ENCODE data around the gene MICAL1. TPM values are rescaled to one million over a fixed set of nuclear protein-coding genes. Genes with fewer than 3 reads are reported as not detected.

Gene MICAL1
- total RNA-seq, 5 donors from 2014 or later (not counting 1 experiment from before 2014, with no cell fraction given) = 81.9 to 108 (median 89.5) TPM

- ATAC-seq (replicated peaks in 1 of 4) (no peak), DNase-seq (no peak)
- CTCF ChIA-PET = interaction anchor here in 1 of 2 donors (0.9 kb wide), 1 partner anchor 248 kb away, joined by 3 read pairs; no protein-coding TSS in a partner anchor
- H3K4me3 Mint-ChIP-seq = no peak overlapping the region
- no peaks in the 10 kb centered on the region for H3K27me3 Mint-ChIP-seq
- POLR2A ChIA-PET = interaction anchor here (0.6 to 0.9 kb wide), 3 partner anchors 24 to 420 kb away, joined by 3 to 4 read pairs (median 3); no protein-coding TSS in a partner anchor
- no peak overlapping the region for H3K27ac Mint-ChIP-seq
- no peaks in the 10 kb centered on the region for H3K36me3 Mint-ChIP-seq
- peaks cover 4 to 9% (median 5%) of the 10 kb centered on the region in 3 donors for H3K4me1 Mint-ChIP-seq
- no peaks in the 10 kb centered on the region for H3K27me3 ChIP-seq (replicated peaks in 1 of 2; ENCODE audit: control insufficient read depth in 2 of 2, extremely low read depth in 1 of 2, insufficient read depth in 2 of 2, low read length in 1 of 2)
- H3K4me1 ChIP-seq (ENCODE audit: control insufficient read depth in 1 of 2, extremely low read depth in 1 of 2, insufficient read depth in 2 of 2, low read length in 2 of 2) = peaks cover 4 to 11% of the 10 kb centered on the region in 2 experiments
- H3K27ac ChIP-seq (ENCODE audit: low read length) = no peak overlapping the region
- H3K4me3 ChIP-seq (ENCODE audit: control insufficient read depth in 1 of 2, extremely low read depth in 1 of 2, low read length in 1 of 2) = no peak overlapping the region
- no peaks in the 10 kb centered on the region for H3K9me3 ChIP-seq
- H3K36me3 ChIP-seq (ENCODE audit: control insufficient read depth in 2 of 2, extremely low read depth in 1 of 2, insufficient read depth in 1 of 2, low read length in 1 of 2) = no peaks in the 10 kb centered on the region
- H3K9me3 Mint-ChIP-seq = no peaks in the 10 kb centered on the region
- no CpG with 5 or more reads among the region's 5 CpGs for WGBS (ENCODE audit: insufficient coverage)
Measured at GRCh38 chr6:109436041-109436440, 19.5 kb downstream of the MICAL1 start.

- ATAC-seq (replicated peaks in 1 of 4) (no peak), DNase-seq (no peak)
- no peaks in the 10 kb centered on the region for H3K27me3 ChIP-seq (replicated peaks in 1 of 2; ENCODE audit: control insufficient read depth in 2 of 2, extremely low read depth in 1 of 2, insufficient read depth in 2 of 2, low read length in 1 of 2)
- H3K9me3 ChIP-seq = no peaks in the 10 kb centered on the region
- no peaks in the 10 kb centered on the region for H3K27me3 Mint-ChIP-seq
- WGBS (ENCODE audit: insufficient coverage) = no CpG with 5 or more reads among the region's 2 CpGs
- H3K9me3 Mint-ChIP-seq = no peaks in the 10 kb centered on the region
- no peak overlapping the region for H3K27ac Mint-ChIP-seq
- ChIA-PET POLR2A (no interaction called here), CTCF (no interaction called here)
- H3K4me3 ChIP-seq (ENCODE audit: control insufficient read depth in 1 of 2, extremely low read depth in 1 of 2, low read length in 1 of 2) = no peak overlapping the region
- H3K36me3 Mint-ChIP-seq = no peaks in the 10 kb centered on the region
- peaks cover 0 to 3% of the 10 kb centered on the region in 2 experiments for H3K4me1 ChIP-seq (ENCODE audit: control insufficient read depth in 1 of 2, extremely low read depth in 1 of 2, insufficient read depth in 2 of 2, low read length in 2 of 2)
- H3K27ac ChIP-seq (ENCODE audit: low read length) = no peak overlapping the region
- no peak overlapping the region for H3K4me3 Mint-ChIP-seq
- no peaks in the 10 kb centered on the region for H3K36me3 ChIP-seq (ENCODE audit: control insufficient read depth in 2 of 2, extremely low read depth in 1 of 2, insufficient read depth in 1 of 2, low read length in 1 of 2)
- H3K4me1 Mint-ChIP-seq = peaks cover under 1 to 2% (median under 1%) of the 10 kb centered on the region in 3 donors
Measured at GRCh38 chr6:109434456-109434855, 21.1 kb downstream of the MICAL1 start.

GRCh38 chr6:109429496-109429895, 26.1 kb downstream of the MICAL1 start:
- Histone ChIP-seq H3K4me3 (ENCODE audit: control insufficient read depth in 1 of 2, extremely low read depth in 1 of 2, low read length in 1 of 2) (no peak overlapping the region), H3K27me3 (replicated peaks in 1 of 2; ENCODE audit: control insufficient read depth in 2 of 2, extremely low read depth in 1 of 2, insufficient read depth in 2 of 2, low read length in 1 of 2) (no peaks in the 10 kb centered on the region), H3K27ac (ENCODE audit: low read length) (no peak overlapping the region), H3K9me3 (no peaks in the 10 kb centered on the region), H3K4me1 (ENCODE audit: control insufficient read depth in 1 of 2, extremely low read depth in 1 of 2, insufficient read depth in 2 of 2, low read length in 2 of 2) (no peaks in the 10 kb centered on the region), H3K36me3 (ENCODE audit: control insufficient read depth in 2 of 2, extremely low read depth in 1 of 2, insufficient read depth in 1 of 2, low read length in 1 of 2) (no peaks in the 10 kb centered on the region)
- Mint-ChIP-seq H3K4me3 (no peak overlapping the region), H3K9me3 (no peaks in the 10 kb centered on the region), H3K4me1 (no peaks in the 10 kb centered on the region), H3K27me3 (peaks cover 0 to 4% of the 10 kb centered on the region in 2 donors), H3K27ac (no peak overlapping the region), H3K36me3 (peaks cover 3% of the 10 kb centered on the region)
- ATAC-seq (replicated peaks in 1 of 4) (no peak), DNase-seq (no peak)
- ChIA-PET POLR2A (interaction anchor here in 1 of 2 donors (0.5 to 0.6 kb wide), 2 partner anchors 1615 to 1912 kb away, joined by 3 to 6 read pairs; no protein-coding TSS in a partner anchor), CTCF (no interaction called here)
- 93% methylated on average over 3 of the region's 3 CpGs for WGBS (ENCODE audit: insufficient coverage)

GRCh38 chr6:109428889-109429477, 26.6 kb downstream of the MICAL1 start:
- Mint-ChIP-seq H3K27ac (no peak overlapping the region), H3K4me3 (no peak overlapping the region)
- CTCF ChIA-PET = no interaction called here

GRCh38 chr6:109424946-109425345, 30.6 kb downstream of the MICAL1 start:
- no peaks in the 10 kb centered on the region for H3K9me3 ChIP-seq
- H3K9me3 Mint-ChIP-seq = no peaks in the 10 kb centered on the region
- ChIA-PET CTCF (interaction anchor here in 1 of 2 donors (0.6 kb wide), 1 partner anchor 41 kb away, joined by 3 read pairs; no protein-coding TSS in a partner anchor), POLR2A (no interaction called here)
- H3K36me3 ChIP-seq (ENCODE audit: control insufficient read depth in 2 of 2, extremely low read depth in 1 of 2, insufficient read depth in 1 of 2, low read length in 1 of 2) = no peaks in the 10 kb centered on the region
- H3K4me1 Mint-ChIP-seq = no peaks in the 10 kb centered on the region
- H3K27me3 ChIP-seq (replicated peaks in 1 of 2; ENCODE audit: control insufficient read depth in 2 of 2, extremely low read depth in 1 of 2, insufficient read depth in 2 of 2, low read length in 1 of 2) = no peaks in the 10 kb centered on the region
- H3K36me3 Mint-ChIP-seq = peaks cover 3% of the 10 kb centered on the region
- no peaks in the 10 kb centered on the region for H3K4me1 ChIP-seq (ENCODE audit: control insufficient read depth in 1 of 2, extremely low read depth in 1 of 2, insufficient read depth in 2 of 2, low read length in 2 of 2)
- DNase-seq (no peak), ATAC-seq (replicated peaks in 1 of 4) (no peak)
- peaks cover 0 to 4% of the 10 kb centered on the region in 2 donors for H3K27me3 Mint-ChIP-seq
- H3K27ac ChIP-seq (ENCODE audit: low read length) = no peak overlapping the region
- no peak overlapping the region for H3K4me3 Mint-ChIP-seq
- no peak overlapping the region for H3K4me3 ChIP-seq (ENCODE audit: control insufficient read depth in 1 of 2, extremely low read depth in 1 of 2, low read length in 1 of 2)
- WGBS (ENCODE audit: insufficient coverage) = no CpG with 5 or more reads among the region's 2 CpGs
- H3K27ac Mint-ChIP-seq = no peak overlapping the region

More at GRCh38 chr6:109428889-109429477, 26.6 kb downstream of the MICAL1 start:
- POLR2A ChIA-PET = interaction anchor here in 1 of 2 donors (0.6 kb wide), 1 partner anchor 1614 kb away, joined by 3 read pairs; no protein-coding TSS in a partner anchor
- Mint-ChIP-seq H3K9me3 (no peaks in the 10 kb centered on the region), H3K4me1 (no peaks in the 10 kb centered on the region), H3K36me3 (peaks cover 3% of the 10 kb centered on the region), H3K27me3 (peaks cover 0 to 4% of the 10 kb centered on the region in 2 donors)
- Histone ChIP-seq H3K4me3 (ENCODE audit: control insufficient read depth in 1 of 2, extremely low read depth in 1 of 2, low read length in 1 of 2) (no peak overlapping the region), H3K36me3 (ENCODE audit: control insufficient read depth in 2 of 2, extremely low read depth in 1 of 2, insufficient read depth in 1 of 2, low read length in 1 of 2) (no peaks in the 10 kb centered on the region), H3K4me1 (ENCODE audit: control insufficient read depth in 1 of 2, extremely low read depth in 1 of 2, insufficient read depth in 2 of 2, low read length in 2 of 2) (no peaks in the 10 kb centered on the region), H3K27ac (ENCODE audit: low read length) (no peak overlapping the region), H3K27me3 (replicated peaks in 1 of 2; ENCODE audit: control insufficient read depth in 2 of 2, extremely low read depth in 1 of 2, insufficient read depth in 2 of 2, low read length in 1 of 2) (no peaks in the 10 kb centered on the region), H3K9me3 (no peaks in the 10 kb centered on the region)
- 65% methylated on average over 4 of the region's 7 CpGs for WGBS (ENCODE audit: insufficient coverage)
- DNase-seq = no peak
- no peak for ATAC-seq (replicated peaks in 1 of 4)

- Histone ChIP-seq H3K36me3 (ENCODE audit: control insufficient read depth in 2 of 2, extremely low read depth in 1 of 2, insufficient read depth in 1 of 2, low read length in 1 of 2) (no peaks in the 10 kb centered on the region), H3K4me1 (ENCODE audit: control insufficient read depth in 1 of 2, extremely low read depth in 1 of 2, insufficient read depth in 2 of 2, low read length in 2 of 2) (no peaks in the 10 kb centered on the region), H3K9me3 (no peaks in the 10 kb centered on the region), H3K4me3 (ENCODE audit: control insufficient read depth in 1 of 2, extremely low read depth in 1 of 2, low read length in 1 of 2) (no peak overlapping the region), H3K27me3 (replicated peaks in 1 of 2; ENCODE audit: control insufficient read depth in 2 of 2, extremely low read depth in 1 of 2, insufficient read depth in 2 of 2, low read length in 1 of 2) (no peaks in the 10 kb centered on the region), H3K27ac (ENCODE audit: low read length) (no peak overlapping the region)
- WGBS (ENCODE audit: insufficient coverage) = no CpG with 5 or more reads among the region's 1 CpG
- Mint-ChIP-seq H3K4me3 (no peak overlapping the region), H3K27ac (no peak overlapping the region), H3K9me3 (no peaks in the 10 kb centered on the region), H3K36me3 (peaks cover 3% of the 10 kb centered on the region), H3K4me1 (no peaks in the 10 kb centered on the region), H3K27me3 (no peaks in the 10 kb centered on the region)
- ATAC-seq (replicated peaks in 1 of 4) (no peak), DNase-seq (no peak)
- ChIA-PET CTCF (no interaction called here), POLR2A (no interaction called here)
Measured at GRCh38 chr6:109421184-109421583, 34.4 kb downstream of the MICAL1 start.

Measured in T-cell (primary cell).